ENCODE data around the gene ZFAND3.
A peak's percentile ranks its signal among the peaks of the same experiment; 100 is the strongest.
"Not testable (repeated sequence)": the region's sequence is repeated elsewhere in the genome, so short reads cannot be mapped to it uniquely, and the experiment has no call there.

Gene ZFAND3

GRCh38 chr6:37952027-37952426, 132.5 kb downstream of the ZFAND3 start:
- in situ Hi-C loops (cut with HindIII; ENCODE audit: low pct_unique_long_range_greater_than_20kb, low sequenced_read_pairs) = no loop called here
- no peak for TF ChIP-seq JUND (IDR thresholded peaks at IDR 0.05; ENCODE audit: low read depth)
- no peak for DNase-seq (ENCODE audit: low read depth in 1 of 2, low spot score in 1 of 2)

- DNase-seq (ENCODE audit: low read depth in 1 of 2, low spot score in 1 of 2) = no peak
- TF ChIP-seq JUND (IDR thresholded peaks at IDR 0.05; ENCODE audit: low read depth) = no peak
- in situ Hi-C loops (cut with HindIII; ENCODE audit: low pct_unique_long_range_greater_than_20kb, low sequenced_read_pairs) = no loop called here
Measured at GRCh38 chr6:37954791-37955190, 135.3 kb downstream of the ZFAND3 start.

GRCh38 chr6:37956711-37957275, 137.3 kb downstream of the ZFAND3 start:
- TF ChIP-seq JUND (IDR thresholded peaks at IDR 0.05; ENCODE audit: low read depth) = no peak
- DNase-seq (ENCODE audit: low read depth in 1 of 2, low spot score in 1 of 2) = no peak
- in situ Hi-C loops (cut with HindIII; ENCODE audit: low pct_unique_long_range_greater_than_20kb, low sequenced_read_pairs) = no loop called here

GRCh38 chr6:37959061-37959460, 139.5 kb downstream of the ZFAND3 start:
- TF ChIP-seq JUND (IDR thresholded peaks at IDR 0.05; ENCODE audit: low read depth) = no peak
- in situ Hi-C loops (cut with HindIII; ENCODE audit: low pct_unique_long_range_greater_than_20kb, low sequenced_read_pairs) = no loop called here

GRCh38 chr6:37960139-37960935, 140.8 kb downstream of the ZFAND3 start:
- DNase-seq (ENCODE audit: low read depth in 1 of 2, low spot score in 1 of 2) = peak in 1 of 2 experiments; percentile 13
- TF ChIP-seq JUND (IDR thresholded peaks at IDR 0.05; ENCODE audit: low read depth) = no peak
- in situ Hi-C loops (cut with HindIII; ENCODE audit: low pct_unique_long_range_greater_than_20kb, low sequenced_read_pairs) = no loop called here

More at GRCh38 chr6:37959061-37959460, 139.5 kb downstream of the ZFAND3 start:
- no peak for DNase-seq (ENCODE audit: low read depth in 1 of 2, low spot score in 1 of 2)

- in situ Hi-C loops (cut with HindIII; ENCODE audit: low pct_unique_long_range_greater_than_20kb, low sequenced_read_pairs); DNase-seq (ENCODE audit: low read depth in 1 of 2, low spot score in 1 of 2): not testable (repeated sequence)
Measured at GRCh38 chr6:37962481-37963080, 143.1 kb downstream of the ZFAND3 start.

DNA sequence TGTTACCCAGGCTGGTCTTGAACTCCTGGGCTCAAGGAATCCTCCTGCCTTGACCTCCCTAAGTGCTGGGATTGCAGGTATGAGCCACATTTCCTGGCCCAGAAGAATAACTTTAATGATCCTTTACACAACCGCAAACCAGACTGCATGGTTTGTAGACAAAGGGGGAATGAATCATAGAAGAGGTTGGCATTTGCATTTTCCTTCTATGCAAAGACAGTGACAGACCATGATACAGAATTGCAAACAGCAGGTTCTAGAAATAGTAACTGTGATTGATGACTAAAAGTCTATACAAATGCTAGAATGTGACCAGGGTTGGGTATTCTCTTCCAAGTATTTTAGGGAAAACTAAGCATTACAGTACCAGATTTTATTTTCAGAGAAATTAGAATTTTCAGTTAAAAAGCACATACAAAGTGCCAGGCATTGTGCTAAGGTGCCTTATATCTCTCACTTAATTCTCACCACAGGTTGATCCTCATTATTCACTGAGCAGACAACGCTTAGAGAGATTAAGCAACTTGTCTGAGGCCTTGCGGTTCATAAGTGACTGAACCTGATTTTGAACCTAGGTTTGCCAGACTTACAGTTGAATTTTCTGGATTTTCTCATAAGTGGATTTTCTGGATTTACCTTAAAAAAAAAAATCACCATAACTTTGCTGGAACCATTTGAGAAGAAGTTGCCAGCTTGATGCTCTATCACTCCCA, 146.6 kb downstream of the ZFAND3 start:
- no peak for TF ChIP-seq JUND (IDR thresholded peaks at IDR 0.05; ENCODE audit: low read depth)
- in situ Hi-C loops (cut with HindIII; ENCODE audit: low pct_unique_long_range_greater_than_20kb, low sequenced_read_pairs) = no loop called here
- no peak for DNase-seq (ENCODE audit: low read depth in 1 of 2, low spot score in 1 of 2)

- no peak for TF ChIP-seq JUND (IDR thresholded peaks at IDR 0.05; ENCODE audit: low read depth)
- in situ Hi-C loops (cut with HindIII; ENCODE audit: low pct_unique_long_range_greater_than_20kb, low sequenced_read_pairs) = no loop called here
- no peak for DNase-seq (ENCODE audit: low read depth in 1 of 2, low spot score in 1 of 2)
Measured at GRCh38 chr6:37966801-37967200, 147.3 kb downstream of the ZFAND3 start.

GRCh38 chr6:37967651-37968050, 148.1 kb downstream of the ZFAND3 start:
- in situ Hi-C loops (cut with HindIII; ENCODE audit: low pct_unique_long_range_greater_than_20kb, low sequenced_read_pairs) = no loop called here
- TF ChIP-seq JUND (IDR thresholded peaks at IDR 0.05; ENCODE audit: low read depth) = no peak
- DNase-seq (ENCODE audit: low read depth in 1 of 2, low spot score in 1 of 2) = no peak

DNA sequence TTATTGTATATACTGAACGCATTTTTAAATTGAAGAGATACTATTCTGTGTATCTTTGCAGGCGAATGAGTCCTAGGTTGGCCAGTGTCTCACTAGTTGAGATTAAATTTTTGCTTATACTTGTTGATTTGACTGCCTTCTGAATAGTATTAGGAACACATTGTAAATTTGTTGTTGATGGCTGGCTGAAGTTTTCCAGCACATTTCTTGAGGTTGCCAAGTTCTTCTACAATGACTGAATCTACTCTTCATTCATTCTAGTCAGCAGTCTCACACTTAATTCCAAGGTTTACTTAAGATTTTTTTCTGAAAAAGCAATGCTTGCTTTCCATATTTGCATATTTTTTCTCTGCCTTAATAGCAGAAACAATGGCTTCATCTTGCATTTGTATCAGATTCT, 151.7 kb downstream of the ZFAND3 start:
- TF ChIP-seq JUND (IDR thresholded peaks at IDR 0.05; ENCODE audit: low read depth) = no peak

DNA sequence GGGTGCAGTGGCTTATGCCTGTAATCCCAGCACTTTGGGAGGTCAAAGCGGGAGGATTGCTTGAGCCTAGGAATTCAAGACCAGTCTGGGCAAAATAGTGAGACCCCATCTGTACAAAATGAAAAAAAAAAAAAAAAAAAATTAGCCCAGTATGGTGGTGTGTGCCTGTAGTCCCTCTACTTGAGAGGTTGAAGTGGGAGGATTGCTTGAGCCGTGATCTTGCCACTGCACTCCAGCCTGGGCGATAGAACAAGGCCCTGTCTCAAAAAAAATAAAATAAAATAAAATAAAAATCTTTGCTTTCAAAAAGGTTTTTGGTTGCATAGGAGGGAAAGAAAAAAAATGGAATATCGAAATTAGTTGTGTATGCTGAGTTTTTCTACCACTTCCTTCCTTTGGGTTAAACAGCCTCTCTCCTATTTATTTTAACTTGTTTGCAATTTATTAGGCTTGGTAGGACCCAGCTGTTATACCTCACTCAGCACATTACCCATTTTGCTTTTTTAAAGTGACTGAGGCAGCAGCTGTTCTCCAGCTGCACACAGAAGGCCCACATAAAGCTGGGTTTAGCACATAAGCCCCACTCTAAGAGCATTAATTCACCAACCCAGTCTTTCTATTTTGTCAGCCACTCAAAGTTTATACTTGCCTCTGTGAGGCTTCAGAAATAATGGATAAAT, 152.3 kb downstream of the ZFAND3 start:
- no peak for TF ChIP-seq JUND (IDR thresholded peaks at IDR 0.05; ENCODE audit: low read depth)
- no peak for DNase-seq (ENCODE audit: low read depth in 1 of 2, low spot score in 1 of 2)
- in situ Hi-C loops (cut with HindIII; ENCODE audit: low pct_unique_long_range_greater_than_20kb, low sequenced_read_pairs) = no loop called here

More for the DNA sequence above, 151.7 kb downstream of the ZFAND3 start:
- in situ Hi-C loops (cut with HindIII; ENCODE audit: low pct_unique_long_range_greater_than_20kb, low sequenced_read_pairs) = no loop called here
- DNase-seq (ENCODE audit: low read depth in 1 of 2, low spot score in 1 of 2) = no peak

Data from T47D (cell line).